ENCODE measurements around the gene FRYL. TPM values are rescaled to one million over a fixed set of nuclear protein-coding genes. Genes with fewer than 3 reads are reported as not detected.

FRYL gene
- polyA plus RNA-seq, 3 donors = 10.8 to 15.8 (median 14.4) TPM

- Histone ChIP-seq H3K4me3 (replicated peaks in 1 of 3; ENCODE audit: low read depth in 2 of 3, low read length in 3 of 3) (no peak overlapping the region), H3K36me3 (replicated peaks in 1 of 2; ENCODE audit: control insufficient read depth in 1 of 2, insufficient read depth in 2 of 2, low read length in 2 of 2) (peaks cover 0 to 9% of the 10 kb centered on the region in 2 donors), H4K20me1 (ENCODE audit: insufficient read depth, low read length) (peaks cover 96% of the 10 kb centered on the region), H3K9ac (ENCODE audit: insufficient read depth, low read length, poor library complexity, severe bottlenecking) (no peak overlapping the region), H3K27me3 (ENCODE audit: control insufficient read depth in 2 of 2, insufficient read depth in 2 of 2, low read length in 2 of 2) (no peaks in the 10 kb centered on the region), H3K4me2 (replicated peaks; ENCODE audit: extremely low read depth, low read length, poor library complexity, severe bottlenecking) (no peak overlapping the region), H3K4me1 (ENCODE audit: control insufficient read depth in 1 of 2, insufficient read depth in 2 of 2, low read length in 2 of 2) (peaks cover 3 to 4% of the 10 kb centered on the region in 2 donors), H3K9me3 (replicated peaks in 1 of 2; ENCODE audit: control insufficient read depth in 1 of 2, insufficient read depth in 1 of 2, low read length in 2 of 2) (peaks cover 0 to 4% of the 10 kb centered on the region in 2 donors), H3K79me2 (ENCODE audit: insufficient read depth, low read length) (peaks cover 99% of the 10 kb centered on the region), H2AFZ (ENCODE audit: insufficient read depth, low read depth, low read length, poor library complexity, severe bottlenecking) (no peak overlapping the region), H3K27ac (ENCODE audit: low read depth in 1 of 2, low read length in 2 of 2) (no peak overlapping the region)
- intact Hi-C loops (cut with micrococcal nuclease) = no loop called here
- peak; percentile 3 for TF ChIP-seq CTCF (IDR thresholded peaks at IDR 0.05)
- H3K36me3 Mint-ChIP-seq = peaks cover 8 to 17% of the 10 kb centered on the region in 2 donors
- H3K27ac Mint-ChIP-seq = peak overlapping the region in 2 of 7 donors; percentile 0 to 76
- H3K27me3 Mint-ChIP-seq (ENCODE audit: low read depth in 3 of 3) = no peaks in the 10 kb centered on the region
- H3K9me3 Mint-ChIP-seq = peaks cover 0 to 11% (median 4%) of the 10 kb centered on the region in 7 donors
- H3K4me3 Mint-ChIP-seq = no peak overlapping the region
- no peak for DNase-seq
- peaks cover 24% of the 10 kb centered on the region for H3K4me1 Mint-ChIP-seq
- WGBS (ENCODE audit: insufficient coverage) = 97% methylated on average over 5 of the region's 12 CpGs
Observed at GRCh38 chr4:48767055-48767929, 12.8 kb downstream of the FRYL start.

GRCh38 chr4:48766131-48766792 lies 13.8 kb downstream of the FRYL start:
- H3K4me2 ChIP-seq (replicated peaks; ENCODE audit: extremely low read depth, low read length, poor library complexity, severe bottlenecking) = no peak overlapping the region
- H3K9me3 ChIP-seq (replicated peaks in 1 of 2; ENCODE audit: control insufficient read depth in 1 of 2, insufficient read depth in 1 of 2, low read length in 2 of 2) = peaks cover 0 to 4% of the 10 kb centered on the region in 2 donors
- peaks cover 8 to 17% of the 10 kb centered on the region in 2 donors for H3K36me3 Mint-ChIP-seq
- no peaks in the 10 kb centered on the region for H3K4me1 ChIP-seq (ENCODE audit: control insufficient read depth in 1 of 2, insufficient read depth in 2 of 2, low read length in 2 of 2)
- peaks cover 0 to 9% of the 10 kb centered on the region in 2 donors for H3K36me3 ChIP-seq (replicated peaks in 1 of 2; ENCODE audit: control insufficient read depth in 1 of 2, insufficient read depth in 2 of 2, low read length in 2 of 2)
- no peak overlapping the region for H2AFZ ChIP-seq (ENCODE audit: insufficient read depth, low read depth, low read length, poor library complexity, severe bottlenecking)
- peaks cover 0 to 11% (median 4%) of the 10 kb centered on the region in 7 donors for H3K9me3 Mint-ChIP-seq
- H3K4me3 ChIP-seq (replicated peaks in 1 of 3; ENCODE audit: low read depth in 2 of 3, low read length in 3 of 3) = no peak overlapping the region
- H4K20me1 ChIP-seq (ENCODE audit: insufficient read depth, low read length) = peaks cover 96% of the 10 kb centered on the region
- TF ChIP-seq CTCF (IDR thresholded peaks at IDR 0.05) = no peak
- H3K4me1 Mint-ChIP-seq = peaks cover 16% of the 10 kb centered on the region
- intact Hi-C loops (cut with micrococcal nuclease) = no loop called here
- WGBS (ENCODE audit: insufficient coverage) = 100% methylated on average over 1 of the region's 4 CpGs
- no peak overlapping the region for H3K4me3 Mint-ChIP-seq
- H3K27me3 ChIP-seq (ENCODE audit: control insufficient read depth in 2 of 2, insufficient read depth in 2 of 2, low read length in 2 of 2) = no peaks in the 10 kb centered on the region
- peaks cover 99% of the 10 kb centered on the region for H3K79me2 ChIP-seq (ENCODE audit: insufficient read depth, low read length)
- H3K27ac ChIP-seq (ENCODE audit: low read depth in 1 of 2, low read length in 2 of 2) = peak overlapping the region in 1 of 2 donors; percentile 36
- H3K27me3 Mint-ChIP-seq (ENCODE audit: low read depth in 3 of 3) = no peaks in the 10 kb centered on the region
- H3K27ac Mint-ChIP-seq = peak overlapping the region in 4 of 7 donors; percentile 7 to 70 (median 48)
- H3K9ac ChIP-seq (ENCODE audit: insufficient read depth, low read length, poor library complexity, severe bottlenecking) = no peak overlapping the region
- DNase-seq = no peak

Measured in CD14-positive monocyte (primary cell).